IPS-15b (cell line): ENCODE data around the gene ATP1A3.
A peak's percentile ranks its signal among the peaks of the same experiment; 100 is the strongest.
"Not testable (repeated sequence)": the region's sequence is repeated elsewhere in the genome, so short reads cannot be mapped to it uniquely, and the experiment has no call there.

Source experiments
- H3K27me3 ChIP-seq: one replicate; pipeline ENCODE4 v1.6.1; 2013; ENCODE audit warnings: low read length; ENCODE audit not compliant: control insufficient read depth, insufficient read depth
- H3K36me3 ChIP-seq: one replicate; pipeline ENCODE4 v1.6.1; 2013; ENCODE audit warnings: low read length; ENCODE audit not compliant: control insufficient read depth, insufficient read depth
- H3K4me1 ChIP-seq: one replicate; pipeline ENCODE4 v1.6.1; 2013; ENCODE audit warnings: mild to moderate bottlenecking, low read length; ENCODE audit not compliant: control insufficient read depth, insufficient read depth
- H3K4me3 ChIP-seq: one replicate; pipeline ENCODE4 v1.5.1; 2013; ENCODE audit warnings: low read depth, low read length
- H3K9ac ChIP-seq: one replicate; pipeline ENCODE4 v1.6.1; 2013; ENCODE audit warnings: low read depth, mild to moderate bottlenecking, low read length
- H3K9me3 ChIP-seq: one replicate; pipeline ENCODE4 v1.6.1; 2013; ENCODE audit warnings: mild to moderate bottlenecking, low read length; ENCODE audit not compliant: control insufficient read depth, insufficient read depth

Gene ATP1A3

DNA sequence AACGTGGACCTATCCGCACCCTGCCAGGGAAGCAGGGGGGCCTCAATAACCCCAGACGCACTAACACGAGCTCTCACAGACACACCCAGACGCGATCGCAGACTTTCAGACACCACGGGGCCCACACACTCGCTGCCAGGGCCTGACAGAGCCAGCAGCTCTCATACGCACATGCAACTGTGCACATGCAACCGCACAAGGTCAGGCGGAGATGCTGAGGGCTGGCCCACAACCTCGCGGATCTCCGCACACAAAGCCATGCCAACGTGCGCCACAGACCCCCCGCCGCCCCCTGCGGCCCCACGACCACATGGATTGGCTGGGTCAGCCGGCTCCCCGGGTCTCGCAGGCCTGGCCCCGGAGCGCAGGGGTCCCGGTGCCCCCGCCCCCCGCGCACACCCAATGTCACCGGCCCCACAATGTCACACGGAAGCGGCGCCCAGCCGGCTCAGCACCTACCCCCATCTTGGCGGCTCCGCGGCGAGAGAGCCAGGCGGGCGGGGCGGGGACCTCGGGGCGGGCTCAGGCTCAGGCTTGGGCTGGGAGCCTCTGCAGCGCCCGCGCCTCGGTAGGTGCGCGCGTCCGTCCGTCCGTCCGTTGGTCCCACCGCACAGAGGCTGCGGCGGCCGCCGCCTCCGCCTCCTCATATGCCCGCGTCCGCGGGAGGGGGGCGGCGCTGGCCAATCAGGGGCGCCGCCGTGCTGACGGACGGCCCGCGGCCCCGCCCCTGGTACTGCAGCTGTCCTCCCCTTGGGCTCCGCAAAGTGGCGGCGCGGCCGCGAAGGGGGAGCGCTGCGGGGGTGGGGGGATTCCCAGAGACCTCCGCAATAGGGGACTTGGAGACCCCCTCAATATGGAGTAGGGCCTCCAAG lies at the start of gene ATP1A3:
ATP1A3 (minus strand) TSS at position 619 of the 872 bp plus-strand sequence; CDS start at position 465, 154 bp downstream.
- H3K27me3 ChIP-seq = peaks cover 34% of the 10 kb centered on the region
- H3K4me1 ChIP-seq = peaks cover 4% of the 10 kb centered on the region
- H3K9me3 ChIP-seq = no peaks in the 10 kb centered on the region
- H3K36me3 ChIP-seq = no peaks in the 10 kb centered on the region
- peak within 1 kb of the TSS; percentile 91 for H3K4me3 ChIP-seq
- H3K9ac ChIP-seq = no peak within 1 kb of the TSS

- H3K4me3 ChIP-seq = no peak overlapping the region
- no peaks in the 10 kb centered on the region for H3K4me1 ChIP-seq
- no peak overlapping the region for H3K9ac ChIP-seq
- no peaks in the 10 kb centered on the region for H3K9me3 ChIP-seq
- peaks cover 36% of the 10 kb centered on the region for H3K36me3 ChIP-seq
- H3K27me3 ChIP-seq = no peaks in the 10 kb centered on the region
These were observed 48.6 kb upstream of the ATP1A3 start for GRCh38 chr19:42042455-42043170.

DNA sequence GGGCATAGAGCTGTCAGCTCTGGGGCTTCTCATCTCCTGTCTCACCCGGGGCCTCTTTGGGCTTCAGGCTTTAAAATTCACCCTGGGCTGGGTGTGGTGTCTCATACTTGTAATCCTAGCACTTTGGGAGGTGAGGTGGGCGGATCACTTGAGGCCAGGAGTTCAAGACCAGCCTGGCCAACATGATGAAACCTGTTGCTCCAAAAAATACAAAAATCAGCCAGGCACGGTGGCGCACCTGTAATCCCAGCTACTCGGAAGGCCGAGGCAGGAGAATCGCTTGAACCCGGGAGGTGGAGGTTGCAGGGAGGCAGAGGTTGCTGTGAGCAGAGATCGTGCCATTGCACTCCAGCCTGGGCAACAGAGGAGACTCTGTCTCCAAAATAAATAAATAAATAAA lies 46.5 kb upstream of the ATP1A3 start:
- H3K9me3 ChIP-seq, H3K9ac ChIP-seq, H3K27me3 ChIP-seq, H3K4me3 ChIP-seq, H3K4me1 ChIP-seq: not testable (repeated sequence)
- peaks cover 42% of the 10 kb centered on the region for H3K36me3 ChIP-seq

DNA sequence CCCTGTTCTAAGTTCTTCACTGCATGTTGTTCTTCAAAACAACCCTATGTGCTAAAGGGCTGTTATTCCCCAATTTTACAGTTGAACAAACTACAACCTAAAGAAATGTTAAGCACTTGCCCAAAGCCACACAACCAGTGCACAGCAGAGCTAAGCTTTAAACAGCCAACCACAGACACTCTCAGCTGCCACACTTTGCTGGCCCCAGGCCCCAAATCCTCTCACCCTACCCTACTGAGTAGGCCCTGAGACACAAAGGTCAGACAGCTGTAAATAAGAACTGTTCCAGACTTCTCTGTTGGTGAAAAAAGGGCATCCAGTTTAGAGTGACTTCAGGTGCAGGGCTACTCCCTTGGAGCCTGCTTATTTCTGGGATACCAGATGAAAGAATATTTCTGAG lies 46.0 kb upstream of the ATP1A3 start:
- Histone ChIP-seq H3K4me1 (no peaks in the 10 kb centered on the region), H3K4me3 (no peak overlapping the region), H3K27me3 (no peaks in the 10 kb centered on the region), H3K9ac (no peak overlapping the region), H3K36me3 (peaks cover 40% of the 10 kb centered on the region), H3K9me3 (no peaks in the 10 kb centered on the region)

DNA sequence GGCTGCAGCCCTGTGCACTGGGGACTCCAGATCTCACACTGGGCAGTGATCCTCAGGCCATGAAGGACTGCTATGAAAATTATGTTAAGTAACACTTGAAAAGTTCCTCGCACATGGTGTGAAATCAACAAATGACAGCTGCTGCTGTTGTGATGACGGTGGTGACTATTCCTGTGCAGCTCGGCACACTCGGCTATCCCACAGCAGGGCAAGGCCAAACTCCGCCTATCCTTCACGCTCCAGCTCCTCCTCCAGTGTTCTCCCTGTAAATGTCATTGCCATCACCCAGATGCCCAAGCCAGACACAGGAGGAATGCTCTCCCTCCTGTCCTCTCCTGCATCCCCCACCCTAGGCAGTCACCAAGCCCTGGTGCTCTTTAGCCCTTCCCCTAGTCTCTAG lies 44.6 kb upstream of the ATP1A3 start:
- Histone ChIP-seq H3K4me3 (no peak overlapping the region), H3K9ac (no peak overlapping the region), H3K36me3 (peaks cover 38% of the 10 kb centered on the region), H3K4me1 (peaks cover 2% of the 10 kb centered on the region), H3K9me3 (no peaks in the 10 kb centered on the region), H3K27me3 (no peaks in the 10 kb centered on the region)

- H3K36me3 ChIP-seq = peaks cover 36% of the 10 kb centered on the region
These were observed 43.6 kb upstream of the ATP1A3 start for GRCh38 chr19:42037649-42038048.

GRCh38 chr19:42034640-42035391 lies 40.8 kb upstream of the ATP1A3 start:
- H3K9me3 ChIP-seq, H3K4me3 ChIP-seq, H3K4me1 ChIP-seq, H3K27me3 ChIP-seq, H3K9ac ChIP-seq: not testable (repeated sequence)
- H3K36me3 ChIP-seq = peaks cover 18% of the 10 kb centered on the region

More at GRCh38 chr19:42037649-42038048, 43.6 kb upstream of the ATP1A3 start:
- no peaks in the 10 kb centered on the region for H3K27me3 ChIP-seq
- peaks cover 2% of the 10 kb centered on the region for H3K4me1 ChIP-seq
- no peak overlapping the region for H3K9ac ChIP-seq
- no peaks in the 10 kb centered on the region for H3K9me3 ChIP-seq
- H3K4me3 ChIP-seq = no peak overlapping the region

GRCh38 chr19:42033413-42033812 lies 39.4 kb upstream of the ATP1A3 start:
- peaks cover 5% of the 10 kb centered on the region for H3K4me1 ChIP-seq
- no peaks in the 10 kb centered on the region for H3K9me3 ChIP-seq
- H3K36me3 ChIP-seq = peaks cover 13% of the 10 kb centered on the region
- H3K9ac ChIP-seq = no peak overlapping the region
- no peak overlapping the region for H3K4me3 ChIP-seq
- no peaks in the 10 kb centered on the region for H3K27me3 ChIP-seq

- H3K4me3 ChIP-seq = no peak overlapping the region
- no peaks in the 10 kb centered on the region for H3K9me3 ChIP-seq
- H3K36me3 ChIP-seq = peaks cover 5% of the 10 kb centered on the region
- H3K27me3 ChIP-seq = no peaks in the 10 kb centered on the region
- H3K4me1 ChIP-seq = peaks cover 5% of the 10 kb centered on the region
- H3K9ac ChIP-seq = no peak overlapping the region
These were observed 38.4 kb upstream of the ATP1A3 start for GRCh38 chr19:42032431-42032830.

- H3K36me3 ChIP-seq = peaks cover 2% of the 10 kb centered on the region
- H3K9me3 ChIP-seq = no peaks in the 10 kb centered on the region
These were observed 36.8 kb upstream of the ATP1A3 start for GRCh38 chr19:42030645-42031440.

More at GRCh38 chr19:42030645-42031440, 36.8 kb upstream of the ATP1A3 start:
- Histone ChIP-seq H3K4me3 (no peak overlapping the region), H3K27me3 (no peaks in the 10 kb centered on the region), H3K9ac (no peak overlapping the region), H3K4me1 (peaks cover 5% of the 10 kb centered on the region)
